Parathyroid adenoma (tissue), 2 donors: ENCODE measurements around the gene CYP4F12.
"Not testable (repeated sequence)": the region's sequence is repeated elsewhere in the genome, so short reads cannot be mapped to it uniquely, and the experiment has no call there.

Source experiments
- H2AFZ ChIP-seq: fragments of 300-600 bp; sonication (generic); one replicate; pipeline ENCODE4 v1.7.0; 2017; ENCODE audit warnings: antibody characterized with exemption, mild to moderate bottlenecking
- H3K27ac ChIP-seq: fragments of 300-600 bp; sonication (generic); one replicate; pipeline ENCODE4 v1.7.0; 2017
- H3K27me3 ChIP-seq: fragments of 300-600 bp; sonication (generic); one replicate; pipeline ENCODE4 v1.7.0; 2017; ENCODE audit warnings: low read length; ENCODE audit not compliant: control insufficient read depth, insufficient read depth
- H3K36me3 ChIP-seq: fragments of 300-600 bp; sonication (generic); one replicate; pipeline ENCODE4 v1.7.0; 2017; ENCODE audit warnings: low read length; ENCODE audit not compliant: control insufficient read depth, insufficient read depth
- H3K4me1 ChIP-seq: fragments of 300-600 bp; sonication (generic); one replicate; pipeline ENCODE4 v1.7.0; 2017; ENCODE audit warnings: control low read depth
- H3K4me2 ChIP-seq: fragments of 300-600 bp; sonication (generic); one replicate; pipeline ENCODE4 v1.7.0; 2017; ENCODE audit warnings: low read length
- H3K4me3 ChIP-seq: fragments of 300-600 bp; sonication (generic); one replicate; pipeline ENCODE4 v1.7.0; 2017; ENCODE audit warnings: low read depth, low read length
- H3K79me2 ChIP-seq: fragments of 300-600 bp; sonication (generic); one replicate; pipeline ENCODE4 v1.7.0; 2017; ENCODE audit warnings: control low read depth
- H3K9ac ChIP-seq: fragments of 300-600 bp; sonication (generic); one replicate; pipeline ENCODE4 v1.7.0; 2017; ENCODE audit warnings: mild to moderate bottlenecking
- H3K9me3 ChIP-seq: fragments of 300-600 bp; sonication (generic); one replicate; pipeline ENCODE4 v1.7.0; 2017; ENCODE audit warnings: low read length; ENCODE audit not compliant: control insufficient read depth
- TF ChIP-seq, protein P1 (sequence below): fragments of 300-600 bp; sonication (generic); IDR thresholded peaks from one replicate; pipeline ENCODE4 v1.7.0; 2017; ENCODE audit warnings: antibody characterized with exemption, mild to moderate bottlenecking
- donor health status: primary hyperparathyroidism.

CYP4F12 gene

DNA sequence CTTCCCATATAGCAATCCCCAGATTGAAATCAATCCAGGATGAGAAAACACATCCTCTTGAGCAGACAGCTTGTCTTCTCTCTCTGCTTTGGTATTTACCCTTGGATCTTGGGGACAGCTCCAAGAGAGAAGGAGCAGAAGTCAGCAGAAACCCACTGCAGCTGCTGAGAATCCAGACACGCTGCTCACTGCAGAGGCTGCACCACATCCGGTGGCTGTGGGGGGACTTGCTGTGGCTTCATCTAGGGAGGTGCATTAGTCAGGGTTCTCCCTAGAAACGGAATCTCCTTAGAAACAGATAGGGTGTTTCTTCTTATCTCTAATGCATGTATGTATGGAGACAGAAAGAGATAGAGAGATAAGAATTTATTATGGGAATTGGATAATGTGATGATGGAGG, 2.7 kb downstream of the CYP4F12 start:
- H3K9ac ChIP-seq, result no peak overlapping the region
- H3K4me2 ChIP-seq, result no peak overlapping the region
- H3K27me3 ChIP-seq, result no peaks in the 10 kb centered on the region
- TF ChIP-seq, protein P1, sequence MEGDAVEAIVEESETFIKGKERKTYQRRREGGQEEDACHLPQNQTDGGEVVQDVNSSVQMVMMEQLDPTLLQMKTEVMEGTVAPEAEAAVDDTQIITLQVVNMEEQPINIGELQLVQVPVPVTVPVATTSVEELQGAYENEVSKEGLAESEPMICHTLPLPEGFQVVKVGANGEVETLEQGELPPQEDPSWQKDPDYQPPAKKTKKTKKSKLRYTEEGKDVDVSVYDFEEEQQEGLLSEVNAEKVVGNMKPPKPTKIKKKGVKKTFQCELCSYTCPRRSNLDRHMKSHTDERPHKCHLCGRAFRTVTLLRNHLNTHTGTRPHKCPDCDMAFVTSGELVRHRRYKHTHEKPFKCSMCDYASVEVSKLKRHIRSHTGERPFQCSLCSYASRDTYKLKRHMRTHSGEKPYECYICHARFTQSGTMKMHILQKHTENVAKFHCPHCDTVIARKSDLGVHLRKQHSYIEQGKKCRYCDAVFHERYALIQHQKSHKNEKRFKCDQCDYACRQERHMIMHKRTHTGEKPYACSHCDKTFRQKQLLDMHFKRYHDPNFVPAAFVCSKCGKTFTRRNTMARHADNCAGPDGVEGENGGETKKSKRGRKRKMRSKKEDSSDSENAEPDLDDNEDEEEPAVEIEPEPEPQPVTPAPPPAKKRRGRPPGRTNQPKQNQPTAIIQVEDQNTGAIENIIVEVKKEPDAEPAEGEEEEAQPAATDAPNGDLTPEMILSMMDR, result no peak
- H3K36me3 ChIP-seq, result no peaks in the 10 kb centered on the region
- H3K4me3 ChIP-seq, result no peak overlapping the region
- no peaks in the 10 kb centered on the region for H3K4me1 ChIP-seq
- no peak overlapping the region for H2AFZ ChIP-seq
- H3K9me3 ChIP-seq, result no peaks in the 10 kb centered on the region
- H3K79me2 ChIP-seq, result no peaks in the 10 kb centered on the region
- H3K27ac ChIP-seq, result no peak overlapping the region

DNA sequence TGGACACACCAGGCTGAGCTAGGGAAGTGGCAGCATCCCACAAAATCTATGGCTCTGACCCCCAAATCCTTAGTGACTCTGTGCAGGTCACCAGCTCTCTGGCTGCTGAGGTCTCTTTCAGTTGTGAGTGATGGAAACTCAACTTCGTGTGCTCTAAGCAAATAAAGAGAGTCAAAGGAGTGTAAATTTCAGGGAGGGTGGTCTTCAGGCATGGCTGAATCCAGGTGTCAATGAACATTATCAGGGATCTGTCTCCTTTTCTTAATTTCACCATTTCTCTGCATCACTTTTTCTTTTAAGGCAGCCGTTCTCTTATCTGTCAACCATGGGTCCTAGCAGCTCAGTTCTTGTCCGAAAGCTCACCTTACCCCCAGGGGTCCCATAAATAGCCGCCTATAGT, 6.2 kb downstream of the CYP4F12 start:
- H3K27ac ChIP-seq, result no peak overlapping the region
- no peaks in the 10 kb centered on the region for H3K36me3 ChIP-seq
- TF ChIP-seq, protein P1, result no peak
- no peak overlapping the region for H3K9ac ChIP-seq
- H3K4me1 ChIP-seq, result no peaks in the 10 kb centered on the region
- no peak overlapping the region for H3K4me3 ChIP-seq
- no peaks in the 10 kb centered on the region for H3K79me2 ChIP-seq
- H3K9me3 ChIP-seq, result no peaks in the 10 kb centered on the region
- H3K4me2 ChIP-seq, result no peak overlapping the region
- no peaks in the 10 kb centered on the region for H3K27me3 ChIP-seq
- no peak overlapping the region for H2AFZ ChIP-seq

DNA sequence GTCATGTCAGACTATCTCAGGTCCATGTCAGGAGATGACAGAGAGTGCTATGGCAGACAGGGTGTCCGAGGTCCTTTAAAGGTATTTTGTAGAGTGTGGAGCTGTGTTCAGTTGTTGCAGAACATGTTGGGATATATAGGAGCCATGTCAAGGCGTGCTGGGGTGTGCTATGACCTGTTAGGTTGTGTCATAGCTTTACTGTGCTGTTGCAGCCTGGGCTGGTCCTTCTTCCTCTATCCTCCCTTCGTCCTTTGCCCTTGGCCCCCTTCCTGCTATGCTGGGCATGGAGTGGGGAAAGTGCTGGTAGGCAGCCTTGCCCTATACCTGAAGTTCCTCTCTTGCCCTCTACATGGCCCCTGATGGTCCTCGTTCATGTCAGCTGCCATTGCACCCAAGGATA, 7.0 kb downstream of the CYP4F12 start:
- H3K4me3 ChIP-seq, H3K27ac ChIP-seq, H3K4me2 ChIP-seq, H3K79me2 ChIP-seq, H2AFZ ChIP-seq, H3K36me3 ChIP-seq, H3K4me1 ChIP-seq, H3K9me3 ChIP-seq, H3K9ac ChIP-seq, H3K27me3 ChIP-seq: not testable (repeated sequence)

DNA sequence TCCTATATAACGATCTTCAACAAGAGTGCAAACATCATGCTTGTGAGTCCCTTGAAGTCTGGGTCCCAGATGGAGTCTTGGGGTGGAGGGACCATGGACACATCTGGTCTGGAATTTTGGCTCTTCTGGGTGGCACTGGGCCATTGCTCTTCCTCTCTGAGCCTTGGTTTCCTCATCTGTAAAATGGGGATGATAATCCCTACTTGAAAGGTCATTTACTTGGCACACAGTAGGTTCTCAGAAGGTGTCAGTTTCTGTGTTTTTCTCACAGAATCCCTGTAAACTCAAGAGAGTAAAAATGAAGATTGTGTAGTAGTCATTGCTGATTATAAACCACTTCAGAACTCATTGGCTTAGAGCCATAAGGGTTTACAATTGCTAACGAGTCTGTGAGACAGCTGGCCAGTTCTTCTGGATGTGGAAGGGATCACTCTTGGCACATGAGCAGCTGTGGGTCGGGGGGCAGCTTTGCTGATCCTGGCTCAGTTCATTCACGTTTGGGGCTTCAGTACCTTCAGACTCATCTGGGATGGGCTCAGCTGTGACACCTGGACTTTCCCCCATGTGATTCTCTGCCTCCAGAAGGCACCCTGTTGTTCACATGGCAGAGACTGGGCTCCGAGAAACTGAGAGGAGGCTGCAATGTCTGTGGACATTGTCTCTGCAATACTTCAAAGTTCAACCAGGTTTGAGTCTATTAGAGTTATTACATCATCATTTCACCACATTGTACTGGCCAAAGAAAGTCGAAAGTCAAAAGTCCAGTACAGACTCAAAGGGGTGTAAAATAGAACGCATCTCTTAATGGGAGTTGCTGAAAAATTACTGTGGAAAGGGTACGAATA, 7.8 kb downstream of the CYP4F12 start:
- Histone ChIP-seq H3K4me2 (no peak overlapping the region), H3K9ac (no peak overlapping the region)

DNA sequence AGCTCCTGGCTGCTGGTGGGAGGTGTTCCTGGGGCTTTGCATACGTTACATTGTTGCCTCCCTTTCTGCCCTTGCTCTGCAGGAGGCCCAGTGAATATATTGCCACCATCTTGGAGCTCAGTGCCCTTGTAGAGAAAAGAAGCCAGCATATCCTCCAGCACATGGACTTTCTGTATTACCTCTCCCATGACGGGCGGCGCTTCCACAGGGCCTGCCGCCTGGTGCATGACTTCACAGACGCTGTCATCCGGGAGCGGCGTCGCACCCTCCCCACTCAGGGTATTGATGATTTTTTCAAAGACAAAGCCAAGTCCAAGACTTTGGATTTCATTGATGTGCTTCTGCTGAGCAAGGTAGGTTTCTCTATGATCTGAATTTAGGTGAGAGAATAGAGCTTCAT, 10.5 kb downstream of the CYP4F12 start:
- no peaks in the 10 kb centered on the region for H3K79me2 ChIP-seq
- H2AFZ ChIP-seq, result no peak overlapping the region
- no peaks in the 10 kb centered on the region for H3K9me3 ChIP-seq
- no peak overlapping the region for H3K4me2 ChIP-seq
- H3K4me3 ChIP-seq, result no peak overlapping the region
- H3K27me3 ChIP-seq, result no peaks in the 10 kb centered on the region
- H3K4me1 ChIP-seq, result no peaks in the 10 kb centered on the region
- TF ChIP-seq, protein P1, result no peak
- no peak overlapping the region for H3K9ac ChIP-seq
- peaks cover 2% of the 10 kb centered on the region for H3K36me3 ChIP-seq
- H3K27ac ChIP-seq, result no peak overlapping the region

More for the DNA sequence above, 7.8 kb downstream of the CYP4F12 start:
- TF ChIP-seq, protein P1, result no peak
- Histone ChIP-seq H3K27ac (no peak overlapping the region), H3K36me3 (no peaks in the 10 kb centered on the region), H2AFZ (no peak overlapping the region), H3K79me2 (no peaks in the 10 kb centered on the region), H3K4me1 (no peaks in the 10 kb centered on the region), H3K9me3 (no peaks in the 10 kb centered on the region), H3K27me3 (no peaks in the 10 kb centered on the region), H3K4me3 (no peak overlapping the region)
